Measurements from ENCODE around the gene SLC8A2. TPM values are rescaled to one million over a fixed set of nuclear protein-coding genes. Genes with fewer than 3 reads are reported as not detected.
A peak's percentile ranks its signal among the peaks of the same experiment; 100 is the strongest.

SLC8A2 gene
- total and polyA plus RNA-seq, 2 of the 8 experiments (the other 6 are each of a cell fraction or from before 2014, with no cell fraction given) = 7.3 to 12.4 TPM

DNA sequence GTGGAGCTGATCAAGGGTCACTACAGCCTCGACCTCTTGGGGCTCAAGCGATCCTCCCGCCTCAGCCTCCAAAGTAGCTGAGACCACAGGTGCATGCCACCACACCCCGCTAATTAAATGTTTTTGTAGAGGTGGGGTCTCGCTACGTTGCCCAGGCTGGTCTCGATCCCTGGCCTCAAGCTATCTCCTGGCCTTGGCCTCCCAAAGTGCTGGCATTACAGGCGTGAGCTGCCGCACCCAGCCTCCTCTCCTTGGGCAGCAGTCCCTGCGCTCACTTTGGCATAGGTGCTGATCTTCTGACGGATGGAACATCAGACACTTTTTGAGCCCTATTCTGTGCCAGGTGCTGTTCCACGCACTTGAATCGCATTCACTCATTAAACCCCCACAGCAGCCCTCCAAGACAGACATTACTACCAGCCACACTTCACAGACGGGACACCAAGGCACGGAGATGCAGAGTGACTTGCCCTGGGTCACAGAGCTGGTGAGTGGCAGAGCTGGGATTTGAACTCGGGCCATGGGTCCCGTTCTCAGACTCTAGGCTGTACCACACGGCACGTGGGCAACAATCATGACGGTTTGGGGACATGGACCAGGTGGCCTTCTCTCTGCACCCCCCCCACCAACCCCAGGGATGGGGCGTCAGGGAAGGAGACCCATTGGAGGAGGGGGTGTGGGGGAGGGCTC, 55.6 kb downstream of the SLC8A2 start:
- Histone ChIP-seq H3K4me2 (ENCODE audit: insufficient read depth in 1 of 2, low read depth in 2 of 2, low read length in 2 of 2) (no peak overlapping the region; a peak in 1 of 4 replicates), H4K91ac (replicated peaks; ENCODE audit: insufficient read length, low read length) (no peak overlapping the region), H3K18ac (ENCODE audit: extremely low read depth, low read length) (no peak overlapping the region), H2AFZ (ENCODE audit: low read length) (no peak overlapping the region), H3K23ac (ENCODE audit: insufficient read length) (no peak overlapping the region), H4K20me1 (replicated peaks in 1 of 2; ENCODE audit: control insufficient read depth in 1 of 2, insufficient read depth in 2 of 2, low read length in 2 of 2) (peaks cover 5 to 12% of the 10 kb centered on the region in 2 experiments), H3K4me3 (ENCODE audit: extremely low read depth in 1 of 4, insufficient read depth in 2 of 4, low read depth in 3 of 4, low read length in 4 of 4) (no peak overlapping the region), H3K27me3 (replicated peaks in 1 of 4; ENCODE audit: control insufficient read depth in 3 of 4, extremely low read depth in 1 of 4, insufficient read depth in 3 of 4, low read length in 3 of 4) (peaks cover 20 to 51% (median 49%) of the 10 kb centered on the region in 4 experiments), H3K9ac (replicated peaks in 1 of 4; ENCODE audit: extremely low read depth in 1 of 4, low read depth in 3 of 4, low read length in 3 of 4) (no peak overlapping the region), H3K4me1 (replicated peaks in 1 of 4; ENCODE audit: control insufficient read depth in 3 of 4, insufficient read depth in 4 of 4, low read length in 3 of 4) (peaks cover 6 to 26% (median 15%) of the 10 kb centered on the region in 4 experiments), H3K14ac (ENCODE audit: insufficient read length) (no peak overlapping the region), H3K79me1 (ENCODE audit: low read depth, low read length) (no peaks in the 10 kb centered on the region), H2BK12ac (ENCODE audit: low read depth, low read length) (0 out of 2 replicates have a peak overlapping the region, but pooled peaks have one; percentile 29), H3K23me2 (ENCODE audit: low read depth, low read length) (peaks cover 33% of the 10 kb centered on the region), H4K5ac (ENCODE audit: insufficient read length, low read depth, low read length) (no peak overlapping the region), H2BK15ac (ENCODE audit: low read length) (no peak overlapping the region; the same call in 1 of the 2 replicates), H4K8ac (ENCODE audit: extremely low read depth, insufficient read depth, low read length) (no peak overlapping the region), H3K36me3 (ENCODE audit: control insufficient read depth in 2 of 4, insufficient read depth in 4 of 4, low read length in 3 of 4) (peaks cover 0 to 3% (median 0%) of the 10 kb centered on the region in 4 experiments; a peak in 1 of 8 replicates), H3K56ac (replicated peaks; ENCODE audit: insufficient read length, low read depth, low read length) (no peak overlapping the region), H3K79me2 (ENCODE audit: control insufficient read depth in 1 of 2, insufficient read depth in 2 of 2, low read length in 2 of 2) (no peaks in the 10 kb centered on the region), H2BK120ac (replicated peaks; ENCODE audit: low read depth, low read length) (no peak overlapping the region), H3K27ac (ENCODE audit: low read depth, low read length) (no peak overlapping the region), H2BK20ac (ENCODE audit: low read length) (no peak overlapping the region), H2BK5ac (ENCODE audit: low read depth, low read length) (no peak overlapping the region), H3K9me3 (ENCODE audit: insufficient read depth in 2 of 2, low read depth in 1 of 2, low read length in 1 of 2) (no peaks in the 10 kb centered on the region), H3K4ac (replicated peaks; ENCODE audit: insufficient read length, low read depth, low read length) (peak overlapping the region; percentile 69), H2AK5ac (ENCODE audit: low read depth, low read length) (no peak overlapping the region; the same call in 1 of the 2 replicates)
- WGBS, 2 experiments (ENCODE audit: extremely low coverage in 1 of 2, insufficient coverage in 1 of 2, insufficient read length in 1 of 2, insufficient replicate concordance in 2 of 2, low coverage in 1 of 2, low lambda C conversion rate in 2 of 2, missing lambda C conversion rate in 1 of 2) = 85% methylated on average over 21 of the region's 21 CpGs; no CpG with 5 or more reads in 1 of the 2 experiments
- DNase-seq (ENCODE audit: low read depth in 1 of 2, low spot score in 2 of 2) (no peak), FAIRE-seq (no peak)
- TF ChIP-seq BRCA1 (IDR thresholded peaks at IDR 0.05; ENCODE audit: low read depth, low read length) = no peak
- no peak for TF ChIP-seq SRF (IDR thresholded peaks at IDR 0.05; ENCODE audit: low read depth, low read length)
- TF ChIP-seq RXRA (IDR thresholded peaks at IDR 0.05; ENCODE audit: insufficient read depth, low read depth, low read length) = no peak
- no peak for TF ChIP-seq SAP30 (IDR thresholded peaks at IDR 0.05; ENCODE audit: insufficient read depth, insufficient replicate concordance, low read length)
- TF ChIP-seq TAF7 (optimal IDR thresholded peaks at IDR 0.05; ENCODE audit: borderline replicate concordance, low read depth, low read length) = no peak
- no peak for TF ChIP-seq CHD1 (IDR thresholded peaks at IDR 0.05; ENCODE audit: low read depth, low read length)
- TF ChIP-seq PHF8 (conservative IDR thresholded peaks at IDR 0.05; ENCODE audit: low read depth, low read length) = no peak
- TF ChIP-seq CTBP2 (IDR thresholded peaks at IDR 0.05; ENCODE audit: borderline replicate concordance, insufficient read depth, insufficient read length, low read length) = no peak
- no peak for TF ChIP-seq KDM1A (IDR thresholded peaks at IDR 0.05; ENCODE audit: borderline replicate concordance, low read length)
- POLR2A ChIA-PET (ENCODE audit: partially characterized antibody) = interaction anchor here (0.5 to 1.7 kb wide), 6 partner anchors 8 to 314 kb away, joined by 3 to 6 read pairs (median 4); partner anchors contain the start of gene DHX34
- CTCF ChIA-PET (ENCODE audit: partially characterized antibody) = interaction anchor here (0.7 to 5.2 kb wide), 11 partner anchors 13 to 685 kb away, joined by 3 to 32 read pairs (median 4); no protein-coding TSS in a partner anchor
